ENCODE results near the gene PRKCE. TPM values are rescaled to one million over a fixed set of nuclear protein-coding genes. Genes with fewer than 3 reads are reported as not detected.

The PRKCE gene
- total and polyA plus RNA-seq, 2 of the 8 experiments (the other 6 are each of a cell fraction or from before 2014, with no cell fraction given) = 0.54 to 2.1 TPM

DNA sequence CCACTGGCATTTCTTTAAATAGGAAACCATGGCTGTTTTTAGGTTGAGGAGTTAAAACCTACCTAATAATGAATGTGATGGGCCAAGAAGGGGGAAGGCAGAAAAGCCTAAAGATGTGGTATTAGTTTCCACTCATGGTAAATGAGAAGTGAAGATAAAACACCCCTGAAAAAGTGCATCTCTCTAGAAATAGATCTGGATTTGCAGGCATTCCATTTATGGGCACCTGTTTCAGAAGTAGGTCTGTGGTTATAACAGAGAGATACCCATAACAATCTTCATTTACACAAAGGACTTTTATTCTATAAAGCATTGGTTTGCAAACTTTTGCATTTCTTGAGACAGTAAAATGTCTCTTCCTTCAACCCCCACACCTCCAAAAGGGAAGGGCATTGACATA is 62.1 kb downstream of the PRKCE start (continued):
- TF ChIP-seq RFX5 (IDR thresholded peaks at IDR 0.05; ENCODE audit: borderline replicate concordance, low read depth, low read length) = no peak
- TF ChIP-seq RXRA (IDR thresholded peaks at IDR 0.05; ENCODE audit: insufficient read depth, low read depth, low read length) = no peak
- TF ChIP-seq EGR1 (IDR thresholded peaks at IDR 0.05; ENCODE audit: borderline replicate concordance, low read depth, low read length) = no peak
